ENCODE data around the gene PPT1.

The PPT1 gene

GRCh38 chr1:40092241-40092640, 4.8 kb downstream of the PPT1 start:
- no peak for DNase-seq

DNA sequence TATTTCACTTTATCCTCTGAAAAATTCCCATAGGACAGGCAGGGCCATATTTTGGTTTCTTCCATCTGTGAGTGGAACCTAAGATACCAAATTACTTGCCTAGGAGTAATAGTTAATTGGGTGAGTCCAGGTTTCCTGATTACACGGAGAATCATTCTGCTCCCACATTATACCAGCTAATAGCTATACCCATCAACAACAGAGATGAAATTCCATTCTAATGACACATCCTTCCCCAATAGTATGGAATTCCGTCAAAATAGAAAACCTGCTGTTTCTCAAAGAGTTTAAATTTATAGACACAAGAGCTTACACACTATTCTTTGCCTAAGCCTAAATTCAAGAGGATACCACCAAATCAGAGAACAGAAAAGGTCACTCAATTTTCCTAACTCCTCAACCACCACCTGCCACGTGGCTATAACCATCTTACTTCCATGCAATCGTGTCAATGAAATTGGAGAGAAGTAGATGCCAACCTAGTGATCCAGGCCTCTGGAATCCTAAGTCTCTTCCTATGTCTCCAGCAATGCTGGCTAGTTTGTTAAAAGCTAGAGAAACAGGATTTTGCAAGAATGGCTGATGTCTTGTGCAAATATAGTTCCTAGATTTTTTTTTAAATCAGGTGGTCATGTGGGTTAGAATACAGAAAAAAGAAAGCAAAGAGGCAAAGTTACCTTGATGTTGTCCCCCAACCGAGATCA, 6.2 kb downstream of the PPT1 start:
- DNase-seq = no peak

- peak; percentile 17 to 18 for DNase-seq
Measured at GRCh38 chr1:40084750-40085149, 12.3 kb downstream of the PPT1 start.

DNA sequence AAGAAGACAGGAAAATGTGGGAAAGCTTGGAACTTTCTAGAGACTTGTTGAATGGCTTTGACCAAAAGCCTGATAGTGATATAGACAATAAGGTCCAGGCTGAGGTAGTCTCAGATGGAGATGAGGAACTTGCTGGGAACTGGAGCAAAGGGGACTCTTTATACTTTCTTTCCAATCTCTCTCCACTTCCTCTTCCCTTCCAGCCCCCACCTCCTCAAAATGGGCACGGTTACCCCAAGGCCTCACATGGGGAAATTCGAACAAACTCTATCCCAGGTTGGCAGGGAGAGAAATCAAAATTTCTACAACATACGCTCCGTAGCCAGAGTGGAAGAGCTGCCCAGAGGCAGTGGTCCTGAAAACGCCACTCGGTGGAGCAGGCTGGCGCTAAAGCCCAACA, 15.2 kb downstream of the PPT1 start:
- no peak for DNase-seq

- DNase-seq = no peak
Measured at GRCh38 chr1:40079774-40080400, 17.2 kb downstream of the PPT1 start.

- peak; percentile 33 to 36 for DNase-seq
Measured at GRCh38 chr1:40078512-40079333, 18.3 kb downstream of the PPT1 start.

GRCh38 chr1:40076895-40077312, 20.1 kb downstream of the PPT1 start:
- DNase-seq = no peak

- DNase-seq = no peak
Measured at GRCh38 chr1:40075266-40075665, 21.8 kb downstream of the PPT1 start.

- DNase-seq = no peak
Measured at GRCh38 chr1:40073062-40073461, 24.0 kb downstream of the PPT1 start.

DNA sequence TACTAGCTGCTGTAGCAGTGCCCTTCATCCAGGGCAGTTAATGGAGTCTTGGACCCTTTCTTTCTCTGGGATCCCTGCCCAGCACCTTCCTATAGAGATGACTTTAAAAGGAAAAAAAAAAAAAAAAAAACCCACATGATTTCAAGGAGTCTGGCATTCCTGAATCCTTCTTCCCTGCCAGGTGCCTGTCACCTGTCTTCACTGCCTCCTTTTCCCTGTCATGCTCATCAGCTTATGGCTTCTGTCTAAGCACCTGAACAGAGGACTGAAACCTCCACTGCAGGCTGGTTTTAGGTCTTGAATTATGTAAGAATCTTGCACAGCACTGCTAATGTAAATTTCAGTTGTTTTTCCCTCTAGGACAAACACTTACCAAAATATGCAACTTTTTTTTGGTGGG, 24.9 kb downstream of the PPT1 start:
- DNase-seq = no peak

DNA sequence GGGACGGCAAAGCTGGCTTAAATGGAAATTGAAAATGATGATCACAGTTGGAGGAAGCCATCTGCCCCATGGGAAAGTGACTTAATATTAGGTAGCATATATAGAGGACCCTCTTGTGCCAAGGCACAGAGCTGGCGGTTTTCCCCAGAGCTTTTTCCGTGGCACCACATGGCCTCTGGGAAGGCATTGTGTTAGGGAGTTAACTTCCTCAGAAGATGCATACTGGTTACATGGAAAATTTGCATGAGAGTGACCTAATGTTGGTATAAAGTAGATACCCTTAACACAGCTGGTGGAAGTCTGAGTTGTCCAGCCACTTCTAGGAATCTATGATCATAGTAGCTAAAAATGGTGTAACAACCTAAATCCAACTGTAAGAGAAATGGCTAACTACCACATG, 29.2 kb downstream of the PPT1 start:
- DNase-seq = no peak

DNA sequence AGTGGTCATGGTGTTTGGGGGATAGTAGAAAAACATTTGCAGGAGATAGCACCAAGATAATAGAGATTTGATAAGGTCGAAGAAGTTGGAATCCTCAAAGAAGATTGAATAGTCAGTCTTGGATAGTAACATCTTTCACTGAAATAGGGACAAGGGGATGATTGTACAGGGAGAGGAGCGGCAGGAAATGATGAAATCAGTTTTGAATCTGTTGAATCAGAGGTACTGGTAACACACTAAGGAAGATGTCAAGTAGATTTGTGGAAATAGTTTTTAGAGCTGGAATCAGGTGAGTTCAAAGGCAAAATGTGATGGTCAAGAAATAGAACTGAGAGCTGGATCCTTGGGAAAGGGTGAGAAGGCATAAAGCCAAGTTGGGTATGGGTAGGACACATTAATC, 30.0 kb downstream of the PPT1 start:
- DNase-seq = no peak

DNA sequence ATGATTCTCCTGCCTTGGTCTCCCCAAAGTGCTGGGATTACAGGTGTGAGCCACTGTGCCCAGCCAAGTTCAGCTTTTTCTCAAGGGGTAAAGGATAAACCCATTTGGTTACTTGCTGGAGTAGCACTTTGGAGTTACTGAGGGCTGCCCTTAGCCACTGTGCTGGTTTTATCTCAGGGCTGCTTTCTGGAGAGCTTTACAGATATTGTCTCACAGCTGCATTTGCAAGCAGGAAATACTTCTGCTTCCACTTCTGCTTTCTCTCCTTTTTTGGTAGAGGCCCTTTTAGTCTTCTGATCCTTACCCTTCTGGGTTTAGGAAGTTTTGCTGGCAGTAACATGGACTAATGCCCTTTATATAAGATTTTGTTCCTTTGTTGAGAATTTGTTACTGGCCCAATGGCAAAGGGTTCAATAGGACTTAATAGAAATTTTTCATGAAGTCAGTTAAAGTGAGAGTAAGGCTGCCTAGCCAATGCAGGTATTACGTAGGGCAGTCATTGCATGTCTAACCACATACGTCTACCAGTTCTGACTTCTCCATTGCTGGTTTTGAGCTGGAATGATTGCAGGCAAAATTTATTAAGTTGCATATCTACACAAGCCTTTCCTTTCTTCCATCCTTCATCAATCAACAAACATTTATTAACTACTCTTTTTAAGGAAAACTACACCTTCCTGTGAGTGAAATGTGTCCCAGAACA, 32.1 kb downstream of the PPT1 start:
- DNase-seq = no peak

DNA sequence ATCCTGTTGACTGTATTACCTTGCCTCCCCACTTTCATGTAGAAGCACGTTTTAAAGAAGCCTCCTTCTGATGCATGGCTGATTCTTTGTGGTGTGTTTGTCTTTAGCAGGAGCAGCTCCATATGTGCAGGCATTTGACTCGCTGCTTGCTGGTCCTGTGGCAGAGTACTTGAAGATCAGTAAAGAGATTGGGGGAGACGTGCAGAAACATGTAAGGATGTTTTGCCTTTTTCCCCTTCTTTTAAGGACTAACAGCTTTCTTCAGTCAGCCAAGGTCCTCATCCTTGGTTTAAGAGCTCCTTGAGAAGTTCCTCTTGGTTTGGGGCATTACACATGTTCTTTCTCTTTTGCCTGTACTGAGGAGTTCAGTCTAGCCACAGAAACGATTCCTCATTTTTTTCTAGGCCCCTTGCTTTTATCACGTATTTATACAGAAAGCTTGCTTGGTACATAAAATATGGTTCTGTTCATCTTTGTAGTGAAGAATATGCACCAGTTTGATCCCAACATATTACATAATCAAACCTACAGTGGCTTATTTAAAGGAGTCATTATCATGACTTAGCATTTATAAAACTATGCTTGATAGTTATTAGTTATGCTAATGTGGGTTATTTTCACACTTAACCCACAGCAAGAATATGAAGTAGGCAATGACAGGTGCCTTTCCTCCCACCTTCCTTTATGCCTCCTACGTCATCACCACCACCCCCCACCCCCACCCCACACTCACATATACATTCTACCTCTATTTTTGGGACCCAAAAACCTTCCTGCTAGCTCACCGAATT, 36.9 kb downstream of the PPT1 start:
- no peak for DNase-seq

DNA sequence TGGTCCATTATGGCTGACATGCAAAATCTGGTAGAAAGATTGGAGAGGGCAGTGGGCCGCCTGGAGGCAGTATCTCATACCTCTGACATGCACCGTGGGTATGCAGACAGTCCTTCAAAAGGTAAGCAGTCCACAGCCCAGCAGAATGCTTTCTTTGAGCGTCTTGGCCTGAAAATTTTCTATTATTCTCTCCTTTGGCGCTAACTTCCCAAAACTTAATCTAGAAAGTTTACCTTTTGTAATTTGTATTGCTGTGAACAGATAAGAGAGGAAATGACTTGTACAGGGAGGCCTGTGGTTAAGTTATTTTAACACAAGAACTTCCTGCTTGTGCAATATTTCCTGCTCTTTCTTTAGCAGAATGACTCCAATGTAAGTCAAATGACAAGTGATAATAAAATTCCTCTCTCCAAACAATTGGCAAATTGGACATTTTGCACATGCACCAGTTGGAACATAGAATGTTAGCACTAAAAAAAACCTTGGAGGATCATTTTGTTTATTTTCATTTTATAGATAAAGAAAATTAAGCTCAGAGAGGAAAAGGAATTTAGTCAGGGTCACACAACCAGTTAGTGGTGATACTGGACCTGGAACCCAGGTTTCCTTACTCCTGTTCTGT, 37.6 kb downstream of the PPT1 start:
- no peak for DNase-seq

GRCh38 chr1:40058453-40059337, 38.4 kb downstream of the PPT1 start:
- no peak for DNase-seq

DNA sequence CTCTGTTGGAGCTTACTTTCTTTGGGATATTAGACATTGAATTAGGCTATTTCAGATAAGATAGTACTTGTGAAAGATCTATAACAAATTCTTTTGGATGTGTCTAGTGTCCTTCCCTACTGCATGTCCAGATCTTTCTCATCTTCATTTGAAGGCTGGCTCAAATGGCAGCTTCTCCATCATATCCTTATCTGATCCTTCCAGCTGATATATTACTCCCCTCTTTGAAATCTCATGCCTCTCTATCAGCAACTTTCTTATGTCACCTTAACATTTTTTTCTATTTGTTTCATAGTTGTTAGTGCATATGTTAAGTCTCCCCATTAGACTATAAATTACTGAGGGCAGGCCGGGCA, 39.0 kb downstream of the PPT1 start:
- DNase-seq = no peak

DNA sequence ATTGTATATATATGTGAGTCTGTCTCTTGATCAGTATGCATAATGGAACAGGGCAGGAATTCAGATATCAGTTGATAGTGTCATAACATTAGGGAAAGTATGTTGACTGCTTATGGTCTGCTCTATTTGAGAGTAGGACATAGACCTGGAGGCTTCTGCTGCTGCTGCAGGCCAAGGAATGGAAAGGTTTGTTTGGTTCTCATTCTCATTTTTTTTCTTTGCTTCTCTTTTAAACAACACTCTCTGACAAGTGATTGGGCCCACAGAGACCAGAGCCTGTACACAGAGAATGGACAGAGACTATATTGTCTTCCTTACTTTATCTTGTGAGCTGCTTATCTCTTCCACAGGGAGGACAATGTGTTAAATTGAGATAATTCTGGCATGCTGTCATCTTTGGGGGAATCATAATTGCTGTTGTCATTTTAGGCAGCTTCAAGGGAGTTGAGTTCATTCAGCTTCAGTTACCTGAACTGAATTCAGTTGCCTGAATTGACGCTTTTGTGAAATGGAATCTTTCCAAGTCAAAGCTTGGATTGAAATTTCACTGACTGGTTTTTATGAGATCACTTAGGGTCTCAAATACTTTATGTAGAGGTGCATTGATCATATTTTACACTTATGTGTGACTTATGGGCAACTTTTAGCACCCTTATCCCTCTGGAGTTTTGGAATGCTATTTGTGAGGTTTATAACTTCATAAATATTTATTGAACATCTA, 39.6 kb downstream of the PPT1 start:
- DNase-seq = no peak

DNA sequence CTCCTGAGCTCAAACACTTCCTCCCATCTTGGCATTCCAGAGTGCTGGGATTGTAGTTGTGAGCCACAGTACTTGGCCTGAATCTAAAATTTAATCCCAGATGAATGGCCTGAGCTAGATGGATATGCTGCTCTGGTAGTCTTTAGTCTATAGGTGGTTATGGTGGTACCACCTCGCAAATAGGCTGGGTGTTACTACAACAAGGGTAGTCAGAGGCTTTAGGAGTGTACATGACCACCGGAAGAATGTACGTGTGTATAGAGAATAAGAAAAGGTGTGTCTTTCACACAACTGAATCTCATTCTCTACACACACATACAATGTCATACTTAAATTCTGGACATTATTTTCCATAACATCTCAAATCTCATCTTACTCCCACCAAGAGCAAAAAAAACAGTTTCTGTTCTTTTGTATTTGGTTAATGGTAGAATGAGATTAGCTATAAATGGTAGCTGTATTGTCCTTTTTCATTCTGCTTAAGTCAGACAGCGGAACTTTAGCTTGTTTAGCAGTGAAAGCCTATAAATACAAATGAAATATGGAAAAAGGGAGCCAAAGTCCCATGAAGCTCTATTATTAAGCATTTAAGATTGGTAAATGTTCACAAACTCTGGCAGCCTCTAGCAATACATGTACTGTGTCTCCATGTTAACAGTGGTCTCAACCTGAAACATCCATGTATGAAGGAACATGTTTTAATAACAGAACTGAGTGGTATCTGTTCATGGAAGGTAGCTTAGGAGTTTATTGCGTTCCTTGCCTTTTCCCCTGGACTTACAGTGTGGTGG, 40.3 kb downstream of the PPT1 start:
- no peak for DNase-seq

Data from activated CD4-positive, alpha-beta T cell treated with anti-CD3 and anti-CD28 coated beads, Interleukin-2, amount 50 U/mL, for 4 hours (primary cell).